Adrenal gland (tissue), 12 donors: ENCODE results near the gene NCOA5. TPM values are rescaled to one million over a fixed set of nuclear protein-coding genes. Genes with fewer than 3 reads are reported as not detected.
"Not testable (repeated sequence)": the region's sequence is repeated elsewhere in the genome, so short reads cannot be mapped to it uniquely, and the experiment has no call there.

Experiments used
- DNase-seq, 7 donors: peaks; one replicate each; pipeline ENCODE4 v3.0.0-alpha.2; 2019 to 2020
- H3K27ac ChIP-seq, 5 donors: fragments of 200-600 bp; sonication (generic) in 4 of 5; 1 replicate in 3 of 5; 2 replicates in 2 of 5; pipeline versions ENCODE4 v1.5.1 to v1.8.0; 2016 to 2020; ENCODE audit warnings: mild to moderate bottlenecking in 1 of 5
- H3K27me3 ChIP-seq: fragments of 200-600 bp; 2 replicates; pipeline ENCODE4 v1.8.0; 2021
- H3K36me3 ChIP-seq, 2 donors: fragments of 200-600 bp; replicated peaks in 1 of 2; 1 replicate in 1 of 2; 2 replicates in 1 of 2; pipeline versions ENCODE4 v1.5.1 to v1.8.0; 2018 to 2022
- H3K4me1 ChIP-seq, 2 donors: fragments of 200-600 bp; replicated peaks in 1 of 2; 1 replicate in 1 of 2; 2 replicates in 1 of 2; pipeline versions ENCODE4 v1.5.1 to v1.8.0; 2018 to 2021
- H3K4me3 ChIP-seq, 4 donors: fragments of 200-600 bp; sonication (generic) in 3 of 4; one replicate each; pipeline ENCODE4 v1.5.1; 2016 to 2018
- H3K9me3 ChIP-seq, 3 donors: fragments of 200-600 bp; sonication (generic) in 1 of 3; replicated peaks in 1 of 3; 1 replicate in 2 of 3; 2 replicates in 1 of 3; pipeline versions ENCODE4 v1.5.1 to v1.8.0; 2016 to 2021
- POLR2A ChIP-seq, 2 donors: fragments of 450-650 bp; IDR thresholded peaks; one replicate each; pipeline ENCODE4 v1.6.1; 2017; ENCODE audit warnings: antibody characterized with exemption in 2 of 2, mild to moderate bottlenecking in 2 of 2, moderate library complexity in 1 of 2
- WGBS, 4 donors: extraction: QIAGEN DNeasy Blood & Tissue Kit in 2 of 4; methylation state at CpG; one replicate each; pipeline versions ENCODE4 v1.1.5 to v1.1.7; 2013 to 2017; 5-methylcytosine and 5-hydroxymethylcytosine counted together
- intact Hi-C, 2 donors: fragments of 100-400 bp; cut with DNase I; formaldehyde crosslinking; loops; one replicate each; pipeline versions ENCODE4 v1.14.1 to v1.15.0; 2022 to 2023
- polyA plus RNA-seq, 3 donors: library from polyadenylated mRNA; stranded (reverse); fragments of 200-250 nt in 2 of 3; fragments of 350-450 nt in 1 of 3; fragmentation: Illumina TruSeq in 1 of 3; extraction: RNeasy Lipid Tissue Mini Kit (QIAGEN cat#74804) in 1 of 3; gene quantifications; one replicate each; pipeline ENCODE4 v1.2.3, GENCODE V29; 2013 to 2014
- total RNA-seq, 9 donors: library from RNA; depleted of rRNA in 4 of 9; stranded (reverse); fragments of >200 nt in 4 of 9; fragments of 120-200 nt in 1 of 9; fragmentation: NEBNext Ultra II Directional in 1 of 9; extraction: Animal tissue kit (Norgen Biotek cat#: 25700) in 1 of 9; gene quantifications; one replicate each; pipeline versions ENCODE4 v1.1.0 to v1.2.4, GENCODE V29; 2013 to 2023
- TF ChIP-seq, protein P1 (sequence below), 6 experiments: fragments of 450-650 bp in 4 of 6; fragments of 200-600 bp in 2 of 6; sonication (generic) in 1 of 6; IDR thresholded peaks; 1 replicate in 5 of 6; 2 replicates in 1 of 6; pipeline versions ENCODE4 v1.5.1 to v1.8.0; 2016 to 2021; ENCODE audit warnings: antibody characterized with exemption in 6 of 6, mild to moderate bottlenecking in 2 of 6, moderate library complexity in 1 of 6
- donor health status: healthy with polysubstance abuse.
- donor health status: Bipolar disorder and iron deficiency.
- donor health status: DM: yes; HTN: yes; CAD: no.
- donor health status: DM: no; HTN: no; CAD: no.
- donor health status: DM: no; HTN: no; CAD: no.
- donor health status: DM: yes; HTN: yes; CAD: no.

NCOA5 gene
- total and polyA plus RNA-seq, 12 donors, result 17.8 to 44.8 (median 24.7) TPM

DNA sequence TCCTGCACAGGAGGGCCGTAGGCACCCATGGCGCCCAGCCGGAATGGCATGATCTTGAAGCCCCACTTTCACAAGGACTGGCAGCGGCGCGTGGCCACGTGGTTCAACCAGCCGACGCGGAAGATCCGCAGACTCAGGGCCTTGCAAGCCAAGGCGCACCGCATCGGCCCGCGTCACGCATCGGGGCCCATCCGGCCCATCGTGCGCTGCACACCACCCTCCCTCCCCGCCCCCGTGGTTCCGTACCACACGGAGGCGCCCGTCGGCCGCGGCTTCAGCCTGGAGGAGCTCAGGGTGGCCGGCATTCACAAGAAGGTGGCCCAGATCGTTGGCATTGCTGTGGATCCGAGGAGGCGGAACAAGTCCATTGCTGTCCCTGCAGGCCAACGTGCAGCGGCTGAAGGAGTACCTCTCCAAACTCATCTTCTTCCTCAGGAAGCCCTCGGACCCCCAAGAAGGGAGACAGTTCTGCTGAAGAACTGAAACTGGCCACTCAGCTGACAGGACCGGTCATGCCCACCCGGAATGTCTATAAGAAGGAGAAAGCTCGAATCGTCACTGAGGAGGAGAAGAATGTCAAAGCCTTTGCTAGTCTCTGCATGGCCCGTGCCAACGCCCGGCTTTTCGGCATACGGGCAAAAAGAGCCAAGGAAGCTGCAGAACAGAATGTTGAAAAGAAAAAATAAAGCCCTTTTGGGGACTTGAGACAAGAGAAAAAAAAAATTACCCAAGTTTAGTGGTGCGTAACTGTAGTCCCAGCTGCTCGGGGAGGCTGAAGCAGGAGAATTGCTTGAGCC is 9.9 kb upstream of the NCOA5 start:
- no peaks in the 10 kb centered on the region for H3K4me1 ChIP-seq
- intact Hi-C loops, result loop anchor here in 1 of 2 donors (10.0 kb wide), 1 partner anchor 85 kb away; no protein-coding TSS in a partner anchor
- H3K27me3 ChIP-seq, result no peaks in the 10 kb centered on the region
- no peak overlapping the region for H3K27ac ChIP-seq
- DNase-seq, result peak in 2 of 7 donors; percentile 8 to 17
- H3K36me3 ChIP-seq, result no peaks in the 10 kb centered on the region
- TF ChIP-seq, protein P1, sequence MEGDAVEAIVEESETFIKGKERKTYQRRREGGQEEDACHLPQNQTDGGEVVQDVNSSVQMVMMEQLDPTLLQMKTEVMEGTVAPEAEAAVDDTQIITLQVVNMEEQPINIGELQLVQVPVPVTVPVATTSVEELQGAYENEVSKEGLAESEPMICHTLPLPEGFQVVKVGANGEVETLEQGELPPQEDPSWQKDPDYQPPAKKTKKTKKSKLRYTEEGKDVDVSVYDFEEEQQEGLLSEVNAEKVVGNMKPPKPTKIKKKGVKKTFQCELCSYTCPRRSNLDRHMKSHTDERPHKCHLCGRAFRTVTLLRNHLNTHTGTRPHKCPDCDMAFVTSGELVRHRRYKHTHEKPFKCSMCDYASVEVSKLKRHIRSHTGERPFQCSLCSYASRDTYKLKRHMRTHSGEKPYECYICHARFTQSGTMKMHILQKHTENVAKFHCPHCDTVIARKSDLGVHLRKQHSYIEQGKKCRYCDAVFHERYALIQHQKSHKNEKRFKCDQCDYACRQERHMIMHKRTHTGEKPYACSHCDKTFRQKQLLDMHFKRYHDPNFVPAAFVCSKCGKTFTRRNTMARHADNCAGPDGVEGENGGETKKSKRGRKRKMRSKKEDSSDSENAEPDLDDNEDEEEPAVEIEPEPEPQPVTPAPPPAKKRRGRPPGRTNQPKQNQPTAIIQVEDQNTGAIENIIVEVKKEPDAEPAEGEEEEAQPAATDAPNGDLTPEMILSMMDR (IDR thresholded peaks at IDR 0.05), result peak in 1 of 6 experiments; percentile 10
- TF ChIP-seq POLR2A (IDR thresholded peaks at IDR 0.05), result no peak
- no peaks in the 10 kb centered on the region for H3K9me3 ChIP-seq
- H3K4me3 ChIP-seq, result no peak overlapping the region
- WGBS, 4 donors, result 53 to 78% (median 64%) methylated on average over 14 to 48 of the region's 48 CpGs

DNA sequence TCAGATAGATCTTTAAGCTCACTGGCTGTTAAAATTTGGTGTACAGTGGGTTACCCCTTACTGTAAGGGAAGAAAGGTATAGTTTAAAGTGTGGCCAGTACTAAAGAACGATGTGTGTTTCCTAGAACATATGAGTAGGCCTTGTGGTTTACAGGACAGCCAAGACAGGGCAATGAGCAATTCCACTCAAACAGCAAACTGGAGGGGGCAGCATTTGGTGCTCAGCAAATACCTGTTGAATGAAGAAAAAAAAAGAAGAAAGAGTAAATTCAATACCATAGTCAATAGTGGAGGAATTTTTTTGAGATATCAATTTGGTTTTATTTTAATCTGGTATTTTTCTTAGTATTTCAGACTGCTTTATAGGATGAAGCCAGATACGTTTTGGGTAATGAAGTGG is 3.8 kb upstream of the NCOA5 start:
- H3K27me3 ChIP-seq, result no peaks in the 10 kb centered on the region
- H3K9me3 ChIP-seq, result no peaks in the 10 kb centered on the region
- no peak overlapping the region for H3K27ac ChIP-seq
- H3K4me3 ChIP-seq, result no peak overlapping the region
- intact Hi-C loops, result loop anchor here in 1 of 2 donors (10.0 kb wide), 1 partner anchor 79 kb away; no protein-coding TSS in a partner anchor
- 57 to 82% (median 71%) methylated on average over 2 of the region's 2 CpGs for WGBS, 4 donors
- TF ChIP-seq POLR2A (IDR thresholded peaks at IDR 0.05), result no peak
- TF ChIP-seq, protein P1 (IDR thresholded peaks at IDR 0.05), result no peak
- DNase-seq, result no peak
- H3K4me1 ChIP-seq, result peaks cover 5 to 10% of the 10 kb centered on the region in 2 donors
- H3K36me3 ChIP-seq, result no peaks in the 10 kb centered on the region

DNA sequence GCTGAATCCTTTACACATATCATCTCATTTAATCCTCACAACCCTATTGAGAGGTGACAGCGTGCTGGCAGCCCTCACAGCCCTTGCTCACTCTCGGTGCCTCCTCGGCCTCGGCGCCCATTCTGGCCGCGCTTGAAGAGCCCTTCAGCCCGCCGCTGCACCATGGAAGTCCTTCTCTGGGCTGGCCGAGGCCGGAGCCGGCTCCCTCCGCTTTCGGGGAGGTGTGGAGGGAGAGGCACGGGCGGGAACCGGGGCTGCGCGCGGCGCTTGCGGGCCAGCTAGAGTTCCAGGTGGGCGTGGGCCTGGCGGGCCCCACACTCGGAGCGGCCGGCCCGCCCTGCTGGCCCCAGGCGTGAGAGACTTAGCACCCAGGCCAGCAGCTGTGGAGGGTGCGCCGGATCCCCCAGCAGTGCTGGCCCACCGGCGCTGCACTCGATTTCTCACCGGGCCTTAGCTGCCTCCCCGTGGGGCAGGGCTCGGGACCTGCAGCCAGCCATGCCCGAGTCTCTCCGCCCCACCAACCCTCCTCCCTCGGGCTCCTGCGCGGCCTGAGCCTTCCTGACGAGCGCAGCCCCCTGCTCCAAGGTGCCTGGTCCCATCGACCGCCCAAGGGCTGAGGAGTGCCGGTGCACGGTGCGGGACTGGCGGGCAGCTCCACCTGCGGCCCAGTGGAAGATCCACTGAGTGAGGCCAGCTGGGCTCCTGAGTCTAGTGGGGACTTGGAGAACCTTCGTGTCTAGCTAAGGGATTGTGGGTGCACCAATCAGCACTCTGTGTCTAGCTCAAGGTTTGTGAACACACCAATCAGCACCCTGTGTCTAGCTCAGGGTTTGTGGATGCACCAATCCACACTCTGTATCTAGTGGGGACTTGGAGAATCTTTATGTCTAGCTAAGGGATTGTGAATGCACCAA is 2.1 kb upstream of the NCOA5 start:
- not testable (repeated sequence) for DNase-seq, H3K36me3 ChIP-seq, H3K27me3 ChIP-seq, H3K9me3 ChIP-seq, H3K27ac ChIP-seq, H3K4me3 ChIP-seq
- peaks cover 20 to 27% of the 10 kb centered on the region in 2 donors for H3K4me1 ChIP-seq
- intact Hi-C loops, result loop anchor here in 1 of 2 donors (10.0 kb wide), 1 partner anchor 77 kb away; no protein-coding TSS in a partner anchor
- 94 to 96% (median 95%) methylated on average over 15 to 52 of the region's 52 CpGs for WGBS, 4 donors

DNA sequence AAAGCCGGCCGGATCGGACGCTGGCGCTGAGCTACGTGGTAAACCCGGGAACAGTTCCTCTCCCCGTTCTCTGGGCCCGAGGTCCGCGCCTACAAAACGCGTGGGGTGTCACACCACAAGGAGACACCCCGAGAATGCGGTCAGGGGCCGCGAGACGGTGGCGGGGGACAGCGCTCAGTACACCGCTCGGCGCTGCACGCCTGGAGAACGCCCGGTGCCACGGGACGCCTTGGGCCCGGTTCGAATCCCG is 670 bp downstream of the NCOA5 start:
- intact Hi-C loops, result loop anchor here in 1 of 2 donors (5.0 kb wide), 1 partner anchor 67 kb away; no protein-coding TSS in a partner anchor
- no peak for DNase-seq
- WGBS, 4 donors, result 0% methylated on average over 2 to 31 of the region's 31 CpGs
- Histone ChIP-seq H3K27me3 (no peaks in the 10 kb centered on the region), H3K4me1 (peaks cover 29 to 55% of the 10 kb centered on the region in 2 donors), H3K4me3 (peak overlapping the region; percentile 39 to 99 (median 68)), H3K36me3 (no peaks in the 10 kb centered on the region), H3K9me3 (no peaks in the 10 kb centered on the region), H3K27ac (peak overlapping the region; percentile 93 to 100 (median 99))
- no peak for TF ChIP-seq POLR2A (IDR thresholded peaks at IDR 0.05)
- TF ChIP-seq, protein P1 (IDR thresholded peaks at IDR 0.05), result no peak
